GM12875 (cell line): ENCODE data around the gene RAB40B.
A peak's percentile ranks its signal among the peaks of the same experiment; 100 is the strongest.
"Not testable (repeated sequence)": the region's sequence is repeated elsewhere in the genome, so short reads cannot be mapped to it uniquely, and the experiment has no call there.

Experiments used
- H3K4me3 ChIP-seq: one replicate; pipeline ENCODE4 v1.5.1; 2011; ENCODE audit warnings: low read depth, low read length, control low read depth
- CTCF ChIP-seq: IDR thresholded peaks from 2 replicates; pipeline ENCODE4 v1.5.1; 2011; ENCODE audit warnings: low read depth, mild to moderate bottlenecking, control low read depth, inconsistent platforms, low read length, moderate library complexity, borderline replicate concordance; ENCODE audit not compliant: insufficient read depth

RAB40B gene

DNA sequence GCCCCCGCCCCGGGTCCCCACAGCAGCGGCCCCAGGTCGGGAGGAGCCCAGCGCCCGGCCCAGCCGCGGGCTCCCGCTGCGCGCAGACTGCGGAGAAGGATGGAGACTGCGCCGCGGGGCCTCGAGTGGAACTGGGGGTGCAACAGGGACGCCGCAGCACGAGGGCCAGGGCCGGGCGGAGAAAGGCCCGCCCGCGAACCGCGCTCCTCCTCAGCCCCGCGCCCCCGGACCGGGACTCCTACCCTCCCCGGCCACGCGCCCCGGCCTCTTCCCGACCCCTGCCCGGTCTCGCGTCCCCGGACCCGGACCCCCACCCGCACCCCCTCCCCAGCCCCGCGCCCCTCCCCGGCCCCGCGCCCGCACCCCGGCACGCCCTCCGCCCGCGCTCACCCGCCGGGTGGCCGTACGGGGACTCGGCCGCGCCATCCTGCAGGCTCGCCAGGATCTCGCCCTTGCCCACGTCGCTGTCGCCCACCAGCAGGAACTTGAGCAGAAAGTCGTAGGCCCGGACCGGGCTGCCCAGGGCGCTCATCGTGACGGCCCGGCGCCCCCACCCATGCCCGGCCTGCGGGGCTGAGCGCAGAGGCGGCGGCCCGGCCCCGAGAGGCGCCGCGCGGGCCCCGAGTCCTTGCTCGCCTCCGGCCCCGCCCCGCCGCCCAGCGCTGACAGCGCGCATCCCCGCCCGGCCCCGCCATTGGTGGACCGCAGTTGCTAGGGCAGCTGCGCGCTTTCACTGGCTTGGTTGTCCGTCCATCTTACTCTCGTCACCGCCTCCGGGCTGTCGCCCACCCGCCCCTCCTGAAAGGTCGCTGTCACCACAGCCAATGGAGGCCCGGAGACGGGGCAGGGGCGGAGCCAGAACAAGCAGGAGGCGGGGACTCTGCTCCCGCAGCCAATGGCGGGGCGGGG, at the start of gene RAB40B:
Gene RAB40B, minus strand, starts transcription at position 634 of the 909 bp plus-strand sequence. Its CDS starts 102 bp downstream, at position 532.
- peak within 1 kb of the TSS; percentile 53 for H3K4me3 ChIP-seq
- TF ChIP-seq CTCF: no peak

- H3K4me3 ChIP-seq: no peak overlapping the region
- TF ChIP-seq CTCF: no peak
Observed at GRCh38 chr17:82745524-82745923, 47.0 kb upstream of the RAB40B start.

GRCh38 chr17:82744736-82745135, 46.2 kb upstream of the RAB40B start:
- not testable (repeated sequence) for H3K4me3 ChIP-seq

GRCh38 chr17:82743344-82744219, 45.1 kb upstream of the RAB40B start:
- no peak for TF ChIP-seq CTCF
- H3K4me3 ChIP-seq: no peak overlapping the region

DNA sequence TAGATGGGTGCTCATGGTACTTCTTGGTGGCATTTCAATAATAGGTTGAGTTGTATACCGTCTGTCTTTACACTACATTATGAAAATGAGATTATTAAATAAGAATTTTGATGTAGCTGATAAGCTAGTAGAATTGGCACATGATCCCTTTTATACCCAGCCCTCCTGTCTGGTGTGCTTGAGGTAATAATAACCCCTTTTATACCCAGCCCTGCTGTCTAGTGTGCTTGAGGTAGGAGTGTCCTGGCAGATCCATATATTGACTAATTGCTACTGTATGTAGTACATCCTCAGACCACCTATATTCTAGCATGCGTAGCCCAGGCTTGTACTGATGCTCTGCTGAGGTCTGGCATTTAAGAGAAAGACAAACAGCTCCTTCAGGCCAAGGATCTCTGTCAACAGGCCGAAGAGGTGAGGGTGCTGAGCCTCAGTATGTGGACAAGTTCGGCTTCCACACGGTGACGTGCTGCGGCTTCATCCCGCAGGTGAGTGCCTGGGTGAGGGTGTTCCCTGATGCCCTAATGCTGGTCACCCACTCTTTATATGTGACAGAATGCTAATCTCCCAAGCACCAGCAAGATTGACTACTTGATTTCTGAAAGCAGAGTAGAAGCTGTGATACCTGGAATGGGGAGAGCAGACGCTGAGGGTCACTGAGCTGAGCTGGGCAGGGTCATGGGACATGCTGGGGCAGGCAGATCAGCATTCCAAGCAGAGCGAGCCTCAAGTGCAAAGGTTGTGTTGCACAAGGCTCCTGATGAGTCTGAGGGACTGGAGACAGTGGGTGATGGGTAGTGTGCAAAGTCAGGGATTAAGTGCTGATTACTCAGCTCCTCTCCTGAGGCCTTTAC, 42.6 kb upstream of the RAB40B start:
- TF ChIP-seq CTCF: no peak
- H3K4me3 ChIP-seq: no peak overlapping the region

- no peak overlapping the region for H3K4me3 ChIP-seq
- no peak for TF ChIP-seq CTCF
Observed at GRCh38 chr17:82737967-82738877, 39.7 kb upstream of the RAB40B start.
